ENCODE measurements around the gene APLP2.

- TF ChIP-seq SIN3A (IDR thresholded peaks at IDR 0.05; ENCODE audit: low read depth) (no peak), ZNF274 (IDR thresholded peaks at IDR 0.05; ENCODE audit: low read depth, low read length) (no peak), EZH2phosphoT487 (IDR thresholded peaks at IDR 0.05; ENCODE audit: borderline replicate concordance) (no peak), JUND (IDR thresholded peaks at IDR 0.05) (no peak), CTCF (IDR thresholded peaks at IDR 0.05 in 2 of 3, conservative IDR thresholded peaks at IDR 0.05 in 1 of 3; ENCODE audit: borderline replicate concordance in 1 of 3, insufficient read depth in 1 of 3, low read depth in 2 of 3, low read length in 2 of 3) (no peak), POLR2AphosphoS5 (IDR thresholded peaks at IDR 0.05; ENCODE audit: low read depth, low read length) (no peak), REST (IDR thresholded peaks at IDR 0.05; ENCODE audit: low read depth) (no peak), FOSL1 (IDR thresholded peaks at IDR 0.05; ENCODE audit: low read depth) (no peak), SP1 (IDR thresholded peaks at IDR 0.05; ENCODE audit: low read depth) (no peak), POLR2A (IDR thresholded peaks at IDR 0.05; ENCODE audit: borderline replicate concordance, extremely low read depth, insufficient read depth, insufficient read length) (no peak), EZH2 (IDR thresholded peaks at IDR 0.05) (no peak)
Measured at GRCh38 chr11:130120045-130120444, 50.4 kb downstream of the APLP2 start.
